DMS153 (cell line): ENCODE results near the gene RAE1.

ENCODE experiments used
- DNase-seq: peaks from one replicate; lab custom pipeline; 2025; lab: John Stamatoyannopoulos, UW

RAE1 gene

GRCh38 chr20:57372157-57372556, 21.1 kb downstream of the RAE1 start:
- no peak for DNase-seq

- DNase-seq: no peak
These were observed 21.7 kb downstream of the RAE1 start for GRCh38 chr20:57372581-57373350.

GRCh38 chr20:57374343-57374930, 23.4 kb downstream of the RAE1 start:
- DNase-seq: no peak

- DNase-seq: no peak
These were observed 24.0 kb downstream of the RAE1 start for GRCh38 chr20:57374931-57375651.

DNA sequence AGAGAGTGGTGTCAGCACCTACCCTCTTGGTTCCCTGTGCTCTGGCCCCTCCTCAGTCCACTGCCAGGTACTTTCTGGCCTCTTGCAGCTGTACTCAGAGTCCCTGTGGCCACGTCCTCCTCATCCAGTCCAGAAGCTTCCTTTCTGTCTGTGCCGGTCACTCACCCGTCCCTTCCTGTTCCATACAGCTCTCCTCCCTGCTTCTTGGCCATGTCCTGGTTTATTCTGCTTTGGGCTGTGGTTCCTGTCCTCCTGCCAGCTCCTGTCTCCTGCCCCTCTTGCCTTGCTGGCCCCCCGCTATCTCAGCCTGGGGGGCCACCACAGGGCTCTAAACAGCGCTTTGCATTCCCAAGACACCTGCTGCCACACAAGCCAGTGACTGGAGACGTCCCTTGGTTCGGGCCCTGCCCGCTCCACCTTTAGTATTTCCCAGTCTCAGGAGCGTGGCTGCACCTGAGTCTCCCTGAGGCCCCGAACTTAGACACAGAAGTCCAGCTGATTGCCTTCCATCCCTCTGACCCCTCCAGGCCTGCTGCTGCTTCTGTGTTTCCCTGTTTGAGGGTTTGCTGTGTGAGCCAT, 24.7 kb downstream of the RAE1 start:
- no peak for DNase-seq

DNA sequence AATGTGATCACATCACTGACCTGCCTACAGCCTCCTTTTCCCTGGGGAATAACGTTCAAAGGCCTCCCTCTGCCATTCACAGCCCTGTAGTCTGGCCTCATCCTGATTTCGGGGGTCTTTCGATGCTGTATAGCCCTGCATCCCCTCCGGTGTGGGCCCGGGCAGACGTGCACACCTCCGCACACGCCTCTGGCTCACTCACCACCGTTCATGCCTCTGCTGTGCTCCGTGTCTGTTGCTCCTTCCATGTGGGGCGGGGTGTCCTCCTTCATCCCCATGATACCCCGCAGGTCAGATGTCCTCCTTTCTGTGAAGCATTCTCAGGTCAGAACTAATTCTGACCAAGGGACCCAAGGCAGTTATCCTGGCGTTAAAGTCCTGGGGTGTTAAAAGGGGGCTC, 26.3 kb downstream of the RAE1 start:
- no peak for DNase-seq

- DNase-seq: no peak
These were observed 27.1 kb downstream of the RAE1 start for GRCh38 chr20:57378107-57378506.

DNA sequence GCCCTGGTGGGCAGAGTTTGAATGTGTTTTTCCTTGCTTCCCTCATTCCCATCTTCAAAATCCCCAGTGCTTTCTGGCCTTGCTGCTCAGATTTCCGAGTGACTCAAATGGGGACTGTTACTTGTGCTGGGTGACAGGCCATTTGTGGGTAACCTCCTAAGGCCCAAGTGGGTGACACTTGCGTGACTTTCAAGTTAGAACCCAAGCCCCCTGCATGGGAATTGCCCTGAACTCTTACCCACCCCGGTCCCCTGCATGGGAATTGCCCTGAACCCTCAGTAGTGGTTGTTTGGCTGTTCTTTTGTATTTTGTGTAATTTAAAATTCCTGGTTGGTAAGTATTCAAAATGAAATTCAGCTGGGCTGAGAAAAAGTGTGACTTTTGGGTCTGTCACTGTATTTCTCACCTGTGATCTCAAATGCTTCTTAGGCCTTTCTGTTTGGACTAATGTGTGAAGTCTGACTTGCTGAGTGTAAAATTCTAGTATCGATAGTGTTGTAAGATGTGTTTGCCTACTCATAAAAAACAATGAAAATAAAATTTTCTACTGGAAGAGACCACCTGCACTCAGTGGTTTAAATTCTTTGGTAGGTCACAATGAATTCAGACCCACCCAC, 27.7 kb downstream of the RAE1 start:
- no peak for DNase-seq

GRCh38 chr20:57379263-57379647, 28.2 kb downstream of the RAE1 start:
- DNase-seq: no peak

DNA sequence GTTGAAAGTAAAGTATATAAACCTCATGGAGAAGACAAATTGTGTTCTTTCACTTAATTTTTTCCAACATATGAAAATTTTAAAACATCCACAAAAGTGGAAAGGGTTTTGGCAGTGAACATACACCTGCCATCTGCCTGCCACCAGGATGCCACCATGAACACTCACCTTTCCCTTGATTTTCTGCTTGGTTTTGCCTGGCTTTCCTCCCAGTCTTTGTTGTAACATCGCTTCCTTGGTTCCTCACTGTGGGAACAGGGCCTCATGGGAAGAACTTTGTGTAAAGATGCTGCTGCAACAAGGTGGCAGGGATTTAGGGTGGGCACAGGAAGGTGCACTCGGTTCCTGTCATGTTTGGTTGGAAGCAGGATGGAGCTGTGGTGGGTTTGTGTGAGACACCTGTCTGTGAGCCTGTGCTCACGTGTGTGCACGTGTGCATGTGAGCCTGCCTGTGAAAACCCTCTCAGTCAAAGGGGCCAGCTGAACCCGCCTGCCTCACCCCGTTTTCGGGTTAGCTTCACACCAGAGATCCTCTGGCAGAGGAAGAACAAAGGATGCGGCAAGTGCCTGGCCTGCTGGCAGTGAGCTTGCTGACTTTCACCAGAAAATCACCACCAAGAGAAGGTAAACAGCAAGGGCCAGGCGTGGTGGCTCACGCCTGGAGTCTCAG, 29.2 kb downstream of the RAE1 start:
- no peak for DNase-seq

GRCh38 chr20:57381596-57382503, 30.8 kb downstream of the RAE1 start:
- DNase-seq: peak; percentile 48

GRCh38 chr20:57382516-57382915, 31.5 kb downstream of the RAE1 start:
- DNase-seq: no peak

DNA sequence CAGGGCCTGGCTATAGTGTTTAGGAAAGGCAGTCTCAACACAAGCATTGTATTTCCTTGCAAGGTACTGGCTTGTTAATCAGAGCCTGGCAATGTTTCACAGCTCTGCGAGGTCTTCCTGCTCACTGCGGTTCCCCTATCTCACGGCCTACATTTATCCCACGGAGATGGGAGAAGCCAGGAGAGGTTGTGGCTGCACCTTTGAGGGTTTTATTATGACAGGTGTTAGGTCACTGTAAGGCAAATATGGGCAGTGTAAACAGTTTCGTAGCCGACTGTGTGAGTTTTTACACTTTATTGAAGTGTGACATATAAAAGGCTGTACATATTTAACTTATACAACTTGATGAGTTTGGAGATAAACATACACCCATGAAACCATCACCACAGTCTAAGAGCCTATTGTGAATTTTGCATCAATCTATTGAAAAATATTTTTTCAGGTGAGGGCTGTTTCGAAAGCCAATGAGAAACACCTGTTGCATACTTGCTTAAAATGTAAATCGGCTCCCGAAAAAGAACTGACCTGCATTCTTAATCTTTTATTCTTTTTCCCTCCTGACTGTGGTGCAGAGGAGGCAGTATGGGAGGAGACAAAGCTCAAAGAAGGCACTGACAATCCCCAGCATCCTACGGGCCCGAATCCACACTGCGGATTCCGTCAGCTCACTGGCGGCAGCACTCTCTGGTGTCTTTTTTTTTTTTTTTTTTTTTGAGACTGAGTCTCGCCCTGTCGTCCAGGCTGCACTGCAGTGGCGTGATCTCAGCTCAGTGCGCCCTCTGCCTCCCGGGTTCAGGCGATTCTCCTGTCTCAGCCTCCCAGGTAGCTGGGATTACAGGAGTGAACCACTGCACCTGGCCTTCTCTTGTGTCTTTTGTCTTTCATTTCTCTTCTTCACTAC, 32.6 kb downstream of the RAE1 start:
- peak; percentile 60 for DNase-seq

DNA sequence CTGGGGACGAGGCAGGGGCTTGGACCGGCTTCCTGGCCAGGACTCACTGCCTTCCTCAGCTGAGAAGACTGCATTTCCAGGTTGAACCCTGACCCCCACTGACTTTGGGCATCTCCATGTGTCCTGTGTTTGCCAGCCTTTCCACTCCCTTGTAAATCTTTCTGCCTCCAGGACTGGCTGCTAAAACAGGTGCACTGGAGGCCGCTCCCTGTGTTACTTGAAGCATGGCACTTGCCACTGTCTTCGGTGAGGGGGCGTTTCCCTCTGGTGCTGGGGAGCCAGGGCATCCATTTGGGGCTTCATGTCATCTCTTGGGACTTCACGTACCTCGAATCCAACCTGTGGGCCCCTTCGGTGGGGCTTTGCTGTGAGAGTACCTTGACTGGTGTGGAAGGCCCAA, 33.4 kb downstream of the RAE1 start:
- DNase-seq: no peak

GRCh38 chr20:57384953-57385761, 34.1 kb downstream of the RAE1 start:
- DNase-seq: no peak

GRCh38 chr20:57385940-57386339, 34.9 kb downstream of the RAE1 start:
- no peak for DNase-seq

GRCh38 chr20:57386762-57387161, 35.7 kb downstream of the RAE1 start:
- no peak for DNase-seq

DNA sequence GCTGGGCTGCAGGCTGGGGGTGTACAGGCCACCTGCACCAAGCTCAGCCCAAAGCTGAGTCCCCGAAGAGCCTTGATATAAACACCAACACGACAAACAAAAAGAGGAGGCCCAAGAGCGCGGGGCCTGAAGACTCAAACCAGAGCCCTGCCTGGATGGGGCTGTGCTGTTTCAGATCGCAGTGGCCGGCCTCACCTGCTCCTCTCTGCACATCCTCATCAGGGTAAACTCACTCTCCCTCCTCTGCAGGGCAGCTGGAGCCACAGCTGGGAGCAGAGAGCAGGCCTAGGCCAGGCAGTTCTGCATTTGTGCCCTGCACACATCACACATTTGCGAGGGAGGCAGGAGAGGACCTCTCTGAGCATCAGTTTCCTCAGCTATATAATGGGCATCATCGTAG, 36.4 kb downstream of the RAE1 start:
- no peak for DNase-seq

- DNase-seq: no peak
These were observed 36.9 kb downstream of the RAE1 start for GRCh38 chr20:57387945-57388371.
